Neural cell (in vitro differentiated cells): ENCODE data around the gene NOL8. TPM values are rescaled to one million over a fixed set of nuclear protein-coding genes. Genes with fewer than 3 reads are reported as not detected.
A peak's percentile ranks its signal among the peaks of the same experiment; 100 is the strongest.

Experiments used
- H2AFZ ChIP-seq: fragments of 200-600, 300-800 bp; sonication (generic), shearing (Covaris generic); 2 replicates; pipeline ENCODE4 v1.6.0; 2014; ENCODE audit warnings: low read depth, mild to moderate bottlenecking, antibody characterized with exemption, low read length, moderate library complexity
- H3F3A ChIP-seq: fragments of 200-600 bp; shearing (Covaris generic); 2 replicates; pipeline ENCODE4 v1.6.1; 2016; ENCODE audit warnings: mild to moderate bottlenecking, moderate library complexity, mixed read lengths, antibody characterized with exemption, low read length; ENCODE audit not compliant: insufficient read depth, poor library complexity, severe bottlenecking
- H3K27ac ChIP-seq: fragments of 200-600, 300-800 bp; sonication (generic), shearing (Covaris generic); 2 replicates; pipeline ENCODE4 v1.5.1; 2014; ENCODE audit warnings: mild to moderate bottlenecking, low read length, moderate library complexity
- H3K27me3 ChIP-seq: fragments of 300-800, 200-600 bp; sonication (generic), shearing (Covaris generic); 2 replicates; pipeline ENCODE4 v1.6.0; 2014; ENCODE audit warnings: mild to moderate bottlenecking, low read depth, low read length, moderate library complexity; ENCODE audit not compliant: insufficient read depth
- H3K36me3 ChIP-seq: fragments of 300-800, 200-600 bp; sonication (generic), shearing (Covaris generic); 2 replicates; pipeline ENCODE4 v1.5.1; 2014; ENCODE audit warnings: mild to moderate bottlenecking, antibody characterized with exemption, low read length, moderate library complexity; ENCODE audit not compliant: insufficient read depth
- H3K4me2 ChIP-seq: fragments of 300-800, 200-600 bp; sonication (generic), shearing (Covaris generic); 2 replicates; pipeline ENCODE4 v1.6.0; 2014; ENCODE audit warnings: mild to moderate bottlenecking, low read length
- H3K4me3 ChIP-seq: fragments of 300-800, 200-600 bp; sonication (generic), shearing (Covaris generic); 2 replicates; pipeline ENCODE4 v1.5.1; 2014; ENCODE audit warnings: mild to moderate bottlenecking, low read length, moderate library complexity
- H3K79me2 ChIP-seq: fragments of 200-600 bp; shearing (Covaris generic); replicated peaks from 2 replicates; pipeline ENCODE4 v1.6.0; 2014; ENCODE audit warnings: mild to moderate bottlenecking, low read length, moderate library complexity; ENCODE audit not compliant: insufficient read depth
- H3K9ac ChIP-seq: fragments of 300-800, 200-600 bp; sonication (generic), shearing (Covaris generic); 2 replicates; pipeline ENCODE4 v1.6.1; 2016; ENCODE audit warnings: mild to moderate bottlenecking, low read length, mixed read lengths
- H3K9me2 ChIP-seq: fragments of 200-600 bp; shearing (Covaris generic); 2 replicates; pipeline ENCODE4 v1.6.1; 2016; ENCODE audit warnings: mild to moderate bottlenecking, low read length, mixed read lengths; ENCODE audit not compliant: insufficient read depth
- H3K9me3 ChIP-seq: fragments of 200-600, 300-800 bp; sonication (generic), shearing (Covaris generic); 2 replicates; pipeline ENCODE4 v1.6.1; 2016; ENCODE audit warnings: mild to moderate bottlenecking, mixed run types, low read length, moderate library complexity, mixed read lengths
- H4K20me1 ChIP-seq: fragments of 200-600 bp; shearing (Covaris generic); 2 replicates; pipeline ENCODE4 v1.6.1; 2016; ENCODE audit warnings: mild to moderate bottlenecking, mixed run types; ENCODE audit not compliant: insufficient read depth
- EP300 ChIP-seq: fragments of 450-650 bp; conservative IDR thresholded peaks from 2 replicates; pipeline ENCODE4 v1.6.1; 2014; ENCODE audit warnings: antibody characterized with exemption, mild to moderate bottlenecking, moderate library complexity; ENCODE audit not compliant: poor library complexity, severe bottlenecking
- EZH2 ChIP-seq: fragments of 200-600, 300-800 bp; shearing (Covaris generic), sonication (generic); IDR thresholded peaks from 2 replicates; pipeline ENCODE4 v1.6.1; 2014; ENCODE audit warnings: antibody characterized with exemption, low read length, borderline replicate concordance, mild to moderate bottlenecking; ENCODE audit not compliant: insufficient read depth, poor library complexity, severe bottlenecking
- MXI1 ChIP-seq: fragments of 450-650 bp; conservative IDR thresholded peaks from 2 replicates; pipeline ENCODE4 v1.6.1; 2014; ENCODE audit warnings: antibody characterized with exemption, mild to moderate bottlenecking; ENCODE audit not compliant: poor library complexity, severe bottlenecking
- POLR2AphosphoS5 ChIP-seq: IDR thresholded peaks from 2 replicates; pipeline ENCODE4 v1.6.1; 2012
- RAD21 ChIP-seq: fragments of 450-650 bp; conservative IDR thresholded peaks from 2 replicates; pipeline ENCODE4 v1.6.1; 2014; ENCODE audit warnings: antibody characterized with exemption, mild to moderate bottlenecking, moderate library complexity
- SMC3 ChIP-seq: fragments of 450-650 bp; conservative IDR thresholded peaks from 2 replicates; pipeline ENCODE4 v1.6.1; 2014; ENCODE audit warnings: antibody characterized with exemption, mild to moderate bottlenecking, moderate library complexity; ENCODE audit not compliant: poor library complexity
- TAF1 ChIP-seq: IDR thresholded peaks from 2 replicates; pipeline ENCODE4 v1.6.1; 2012; ENCODE audit warnings: low read depth
- polyA plus RNA-seq: library from polyadenylated mRNA; depleted of rRNA; stranded (reverse); fragments of >200 nt; gene quantifications from 2 replicates; pipeline ENCODE4 v1.2.3, GENCODE V29; 2014
- TF ChIP-seq, protein P1 (sequence below): fragments of 450-650 bp; IDR thresholded peaks from 2 replicates; pipeline ENCODE4 v1.5.1; 2014; ENCODE audit warnings: antibody characterized with exemption, mild to moderate bottlenecking, moderate library complexity; ENCODE audit not compliant: poor library complexity, severe bottlenecking
- TF ChIP-seq, protein P2 (sequence below): IDR thresholded peaks from 2 replicates; pipeline ENCODE4 v1.6.1; 2012; ENCODE audit warnings: borderline replicate concordance

NOL8 gene
- polyA plus RNA-seq, 1 donor from 2014 or later: 25.3 TPM

DNA sequence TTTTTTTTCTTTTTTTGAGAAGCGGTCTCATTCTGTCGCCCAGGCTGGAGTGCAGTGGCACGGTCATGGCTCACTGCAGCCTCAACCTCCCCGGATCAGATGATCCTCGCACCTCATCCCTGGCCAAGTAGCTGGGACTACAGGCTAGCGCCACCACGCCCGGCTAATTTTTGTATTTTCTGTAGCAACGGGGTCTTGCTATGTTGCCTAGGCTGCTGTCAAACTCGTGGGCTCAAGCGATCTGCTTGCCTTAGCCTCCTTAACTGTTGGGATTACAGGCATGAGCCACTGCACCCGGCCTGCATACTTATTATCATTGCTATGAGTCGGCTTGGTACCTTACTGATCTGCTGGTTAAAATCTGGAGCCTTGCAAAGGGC lies 30.9 kb downstream of the NOL8 start:
- Histone ChIP-seq H2AFZ (peak overlapping the region; percentile 92), H3K27ac (no peak overlapping the region)

DNA sequence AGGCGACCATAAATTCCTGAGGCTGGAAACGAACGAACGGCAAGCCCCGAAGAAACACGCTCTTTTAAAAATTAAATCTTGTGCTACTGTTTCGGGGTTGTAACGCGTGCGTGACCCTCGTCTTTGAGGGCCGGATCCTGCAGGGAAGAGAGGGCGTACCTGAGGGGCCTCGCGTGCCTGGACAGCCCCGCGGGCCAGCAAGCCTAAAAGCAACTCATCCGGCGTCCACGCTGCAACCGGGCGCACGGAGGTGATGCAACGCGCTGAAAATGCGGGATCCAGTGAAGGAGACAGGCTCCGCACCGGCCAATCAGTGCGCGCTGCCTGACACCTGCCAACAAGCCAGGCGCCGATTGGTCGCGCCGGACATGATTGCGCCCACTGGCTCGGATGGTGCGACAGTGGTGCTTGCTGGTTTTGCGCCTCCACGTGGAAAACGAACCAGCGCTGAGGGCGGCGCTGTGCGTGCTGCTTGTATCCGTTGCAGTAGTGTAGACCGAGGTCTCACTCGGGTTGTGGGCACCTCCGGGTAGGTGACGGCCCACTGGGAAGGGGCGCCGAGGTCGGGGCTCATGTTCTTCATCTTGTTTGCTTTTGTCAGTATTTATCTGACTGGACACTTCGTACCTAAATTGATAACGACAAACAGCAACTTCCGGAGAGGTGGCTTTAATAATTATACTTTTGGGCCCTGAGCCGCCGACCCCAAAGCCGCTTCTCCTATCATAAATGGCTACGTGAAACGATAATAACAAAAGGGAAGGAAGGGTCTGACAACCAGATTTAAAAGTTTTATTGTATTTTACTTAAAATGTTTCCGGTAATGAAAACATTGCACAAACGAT lies 31.5 kb downstream of the NOL8 start, which contains the start of gene IARS1:
Gene IARS1 (minus strand): TSS at position 246 of the 845 bp plus-strand sequence. CDS start 4,278 bp downstream, outside the sequence.
- TF ChIP-seq, protein P1, sequence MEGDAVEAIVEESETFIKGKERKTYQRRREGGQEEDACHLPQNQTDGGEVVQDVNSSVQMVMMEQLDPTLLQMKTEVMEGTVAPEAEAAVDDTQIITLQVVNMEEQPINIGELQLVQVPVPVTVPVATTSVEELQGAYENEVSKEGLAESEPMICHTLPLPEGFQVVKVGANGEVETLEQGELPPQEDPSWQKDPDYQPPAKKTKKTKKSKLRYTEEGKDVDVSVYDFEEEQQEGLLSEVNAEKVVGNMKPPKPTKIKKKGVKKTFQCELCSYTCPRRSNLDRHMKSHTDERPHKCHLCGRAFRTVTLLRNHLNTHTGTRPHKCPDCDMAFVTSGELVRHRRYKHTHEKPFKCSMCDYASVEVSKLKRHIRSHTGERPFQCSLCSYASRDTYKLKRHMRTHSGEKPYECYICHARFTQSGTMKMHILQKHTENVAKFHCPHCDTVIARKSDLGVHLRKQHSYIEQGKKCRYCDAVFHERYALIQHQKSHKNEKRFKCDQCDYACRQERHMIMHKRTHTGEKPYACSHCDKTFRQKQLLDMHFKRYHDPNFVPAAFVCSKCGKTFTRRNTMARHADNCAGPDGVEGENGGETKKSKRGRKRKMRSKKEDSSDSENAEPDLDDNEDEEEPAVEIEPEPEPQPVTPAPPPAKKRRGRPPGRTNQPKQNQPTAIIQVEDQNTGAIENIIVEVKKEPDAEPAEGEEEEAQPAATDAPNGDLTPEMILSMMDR: peak; percentile 73
- peak; percentile 100 for TF ChIP-seq MXI1
- peak; percentile 85 for TF ChIP-seq POLR2AphosphoS5
- no peak for TF ChIP-seq EZH2
- peak; percentile 79 for TF ChIP-seq SMC3
- TF ChIP-seq, protein P2, sequence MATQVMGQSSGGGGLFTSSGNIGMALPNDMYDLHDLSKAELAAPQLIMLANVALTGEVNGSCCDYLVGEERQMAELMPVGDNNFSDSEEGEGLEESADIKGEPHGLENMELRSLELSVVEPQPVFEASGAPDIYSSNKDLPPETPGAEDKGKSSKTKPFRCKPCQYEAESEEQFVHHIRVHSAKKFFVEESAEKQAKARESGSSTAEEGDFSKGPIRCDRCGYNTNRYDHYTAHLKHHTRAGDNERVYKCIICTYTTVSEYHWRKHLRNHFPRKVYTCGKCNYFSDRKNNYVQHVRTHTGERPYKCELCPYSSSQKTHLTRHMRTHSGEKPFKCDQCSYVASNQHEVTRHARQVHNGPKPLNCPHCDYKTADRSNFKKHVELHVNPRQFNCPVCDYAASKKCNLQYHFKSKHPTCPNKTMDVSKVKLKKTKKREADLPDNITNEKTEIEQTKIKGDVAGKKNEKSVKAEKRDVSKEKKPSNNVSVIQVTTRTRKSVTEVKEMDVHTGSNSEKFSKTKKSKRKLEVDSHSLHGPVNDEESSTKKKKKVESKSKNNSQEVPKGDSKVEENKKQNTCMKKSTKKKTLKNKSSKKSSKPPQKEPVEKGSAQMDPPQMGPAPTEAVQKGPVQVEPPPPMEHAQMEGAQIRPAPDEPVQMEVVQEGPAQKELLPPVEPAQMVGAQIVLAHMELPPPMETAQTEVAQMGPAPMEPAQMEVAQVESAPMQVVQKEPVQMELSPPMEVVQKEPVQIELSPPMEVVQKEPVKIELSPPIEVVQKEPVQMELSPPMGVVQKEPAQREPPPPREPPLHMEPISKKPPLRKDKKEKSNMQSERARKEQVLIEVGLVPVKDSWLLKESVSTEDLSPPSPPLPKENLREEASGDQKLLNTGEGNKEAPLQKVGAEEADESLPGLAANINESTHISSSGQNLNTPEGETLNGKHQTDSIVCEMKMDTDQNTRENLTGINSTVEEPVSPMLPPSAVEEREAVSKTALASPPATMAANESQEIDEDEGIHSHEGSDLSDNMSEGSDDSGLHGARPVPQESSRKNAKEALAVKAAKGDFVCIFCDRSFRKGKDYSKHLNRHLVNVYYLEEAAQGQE: peak; percentile 66
- peak; percentile 60 for TF ChIP-seq EP300
- no peak for TF ChIP-seq TAF1
- TF ChIP-seq RAD21: peak; percentile 63
- H3K36me3 ChIP-seq: no peaks in the 10 kb centered on the region
- H3K27me3 ChIP-seq: no peaks in the 10 kb centered on the region
- H3K4me2 ChIP-seq: peak within 1 kb of the TSS; percentile 91
- H3K27ac ChIP-seq: peak within 1 kb of the TSS; percentile 52
- H3K79me2 ChIP-seq: peaks cover 34% of the 10 kb centered on the region
- H3K4me3 ChIP-seq: peak within 1 kb of the TSS; percentile 80
- H4K20me1 ChIP-seq: no peaks in the 10 kb centered on the region
- peak within 1 kb of the TSS; percentile 67 for H3K9ac ChIP-seq
- no peaks in the 10 kb centered on the region for H3K9me3 ChIP-seq
- peak within 1 kb of the TSS; percentile 92 for H2AFZ ChIP-seq
- H3K9me2 ChIP-seq: no peaks in the 10 kb centered on the region
- no peaks in the 10 kb centered on the region for H3F3A ChIP-seq

More for the DNA sequence above, 30.9 kb downstream of the NOL8 start:
- H3K9ac ChIP-seq: peak overlapping the region; percentile 51
- peaks cover 34% of the 10 kb centered on the region for H3K79me2 ChIP-seq
- no peaks in the 10 kb centered on the region for H4K20me1 ChIP-seq
- H3K36me3 ChIP-seq: no peaks in the 10 kb centered on the region
- no peaks in the 10 kb centered on the region for H3K9me2 ChIP-seq
- H3K27me3 ChIP-seq: no peaks in the 10 kb centered on the region
- H3K4me3 ChIP-seq: peak overlapping the region; percentile 80
- no peaks in the 10 kb centered on the region for H3F3A ChIP-seq
- no peak for TF ChIP-seq POLR2AphosphoS5
- TF ChIP-seq EZH2: no peak
- TF ChIP-seq MXI1: no peak
- TF ChIP-seq, protein P2: no peak
- TF ChIP-seq SMC3: no peak
- no peak for TF ChIP-seq RAD21
- no peak for TF ChIP-seq TAF1
- no peak for TF ChIP-seq EP300
- TF ChIP-seq, protein P1: no peak
- peak overlapping the region; percentile 68 for H3K4me2 ChIP-seq
- no peaks in the 10 kb centered on the region for H3K9me3 ChIP-seq
